Stimulated activated CD4-positive, alpha-beta T cell treated with anti-CD3 and anti-CD28 coated beads, Interleukin-2, amount 100 ng/mL, for 24 hours (primary cell): Measurements from ENCODE around the gene XRN2.

Source experiments
- DNase-seq, 2 donors: peaks; one replicate each; pipeline ENCODE4 v3.0.0-alpha.2; 2020

XRN2 gene

GRCh38 chr20:21303061-21303871 lies at the start of gene XRN2:
Gene XRN2 (plus strand): TSS chr20:21303331. CDS start chr20:21303399, 68 bp downstream.
- DNase-seq = peak; percentile 97

GRCh38 chr20:21257192-21257591 lies 45.9 kb upstream of the XRN2 start:
- no peak for DNase-seq

GRCh38 chr20:21258411-21258810 lies 44.7 kb upstream of the XRN2 start:
- no peak for DNase-seq

GRCh38 chr20:21259346-21259745 lies 43.8 kb upstream of the XRN2 start:
- DNase-seq = no peak

GRCh38 chr20:21262812-21263211 lies 40.3 kb upstream of the XRN2 start:
- DNase-seq = no peak

- no peak for DNase-seq
These were observed 37.6 kb upstream of the XRN2 start for GRCh38 chr20:21265261-21266190.

GRCh38 chr20:21266191-21266536 lies 37.0 kb upstream of the XRN2 start:
- DNase-seq = no peak

GRCh38 chr20:21269772-21270171 lies 33.4 kb upstream of the XRN2 start:
- DNase-seq = no peak

GRCh38 chr20:21270806-21271205 lies 32.3 kb upstream of the XRN2 start:
- DNase-seq = no peak

- no peak for DNase-seq
These were observed 30.9 kb upstream of the XRN2 start for GRCh38 chr20:21272279-21272678.

- no peak for DNase-seq
These were observed 30.5 kb upstream of the XRN2 start for GRCh38 chr20:21272679-21273078.

- DNase-seq = no peak
These were observed 29.3 kb upstream of the XRN2 start for GRCh38 chr20:21273755-21274386.

GRCh38 chr20:21278829-21279228 lies 24.3 kb upstream of the XRN2 start:
- DNase-seq = no peak

- no peak for DNase-seq
These were observed 23.2 kb upstream of the XRN2 start for GRCh38 chr20:21279706-21280521.

- DNase-seq = peak in 1 of 2 donors; percentile 16
These were observed 22.6 kb upstream of the XRN2 start for GRCh38 chr20:21280522-21281016.

- DNase-seq = no peak
These were observed 16.4 kb upstream of the XRN2 start for GRCh38 chr20:21286775-21287174.

GRCh38 chr20:21288587-21289370 lies 14.4 kb upstream of the XRN2 start:
- DNase-seq = no peak

- no peak for DNase-seq
These were observed 13.5 kb upstream of the XRN2 start for GRCh38 chr20:21289651-21290050.

- no peak for DNase-seq
These were observed 12.1 kb upstream of the XRN2 start for GRCh38 chr20:21291026-21291425.

- DNase-seq = no peak
These were observed 8.4 kb upstream of the XRN2 start for GRCh38 chr20:21294755-21295154.

GRCh38 chr20:21301940-21302663 lies 1.0 kb upstream of the XRN2 start:
- DNase-seq = no peak
